NCI-H1436 treated with DMSO at 0.1 percent for 48 hours (cell line): ENCODE measurements around the gene NIM1K.
"Not testable (repeated sequence)": the region's sequence is repeated elsewhere in the genome, so short reads cannot be mapped to it uniquely, and the experiment has no call there.

Experiments used
- DNase-seq: peaks from one replicate; lab custom pipeline; 2025; lab: John Stamatoyannopoulos, UW

The NIM1K gene

GRCh38 chr5:43190755-43191603 is 1.0 kb upstream of the NIM1K start:
- DNase-seq: no peak

GRCh38 chr5:43192558-43193180 is 644 bp downstream of the NIM1K start:
- DNase-seq: no peak

GRCh38 chr5:43193181-43193893 is 1.3 kb downstream of the NIM1K start:
- DNase-seq: no peak

- DNase-seq: no peak
These were observed 1.9 kb downstream of the NIM1K start for GRCh38 chr5:43193894-43194265.

GRCh38 chr5:43195670-43196265 is 3.7 kb downstream of the NIM1K start:
- DNase-seq: no peak

GRCh38 chr5:43197535-43197934 is 5.5 kb downstream of the NIM1K start:
- no peak for DNase-seq

- DNase-seq: not testable (repeated sequence)
These were observed 9.4 kb downstream of the NIM1K start for GRCh38 chr5:43201442-43201841.

- DNase-seq: no peak
These were observed 10.4 kb downstream of the NIM1K start for GRCh38 chr5:43202380-43202779.

- DNase-seq: no peak
These were observed 11.3 kb downstream of the NIM1K start for GRCh38 chr5:43203373-43203772.

GRCh38 chr5:43204958-43205357 is 12.9 kb downstream of the NIM1K start:
- no peak for DNase-seq

GRCh38 chr5:43207601-43208000 is 15.6 kb downstream of the NIM1K start:
- DNase-seq: no peak

GRCh38 chr5:43208658-43209057 is 16.6 kb downstream of the NIM1K start:
- DNase-seq: no peak

GRCh38 chr5:43209060-43209459 is 17.0 kb downstream of the NIM1K start:
- DNase-seq: no peak

- DNase-seq: no peak
These were observed 17.8 kb downstream of the NIM1K start for GRCh38 chr5:43209833-43210232.

- DNase-seq: no peak
These were observed 18.5 kb downstream of the NIM1K start for GRCh38 chr5:43210570-43210969.

GRCh38 chr5:43213951-43214350 is 21.9 kb downstream of the NIM1K start:
- no peak for DNase-seq

GRCh38 chr5:43215073-43215631 is 23.1 kb downstream of the NIM1K start:
- peak; percentile 89 for DNase-seq

- DNase-seq: no peak
These were observed 24.9 kb downstream of the NIM1K start for GRCh38 chr5:43216941-43217340.

- DNase-seq: no peak
These were observed 27.1 kb downstream of the NIM1K start for GRCh38 chr5:43219120-43219519.

GRCh38 chr5:43221502-43221901 is 29.5 kb downstream of the NIM1K start:
- no peak for DNase-seq

- DNase-seq: no peak
These were observed 33.7 kb downstream of the NIM1K start for GRCh38 chr5:43225649-43226245.

- DNase-seq: no peak
These were observed 35.6 kb downstream of the NIM1K start for GRCh38 chr5:43227655-43228054.
